Measurements from ENCODE around the gene SEC24A.
"Not testable (repeated sequence)": the region's sequence is repeated elsewhere in the genome, so short reads cannot be mapped to it uniquely, and the experiment has no call there.

The SEC24A gene

GRCh38 chr5:134650660-134651059, 2.1 kb downstream of the SEC24A start:
- DNase-seq = not testable (repeated sequence)

GRCh38 chr5:134651531-134651930, 2.9 kb downstream of the SEC24A start:
- no peak for DNase-seq

DNA sequence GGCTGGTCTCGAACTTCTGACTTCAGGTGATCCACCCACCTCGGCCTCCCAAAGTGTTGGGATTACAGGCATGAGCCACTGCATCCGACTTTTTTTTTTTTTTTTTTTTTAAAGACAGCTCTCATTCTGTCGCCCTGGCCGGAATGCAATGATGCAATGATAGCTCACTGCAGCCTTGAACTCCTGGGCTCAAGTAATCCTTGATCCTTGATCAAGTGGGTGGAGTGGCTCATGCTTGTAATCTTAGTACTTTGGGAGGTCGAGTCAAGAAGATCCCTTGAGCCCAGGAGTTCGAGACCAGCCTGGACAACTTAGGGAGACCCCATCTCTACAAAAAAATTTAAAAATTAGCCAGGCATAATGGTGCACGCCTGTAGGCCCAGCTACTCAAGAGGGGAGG, 8.1 kb downstream of the SEC24A start:
- DNase-seq = no peak

DNA sequence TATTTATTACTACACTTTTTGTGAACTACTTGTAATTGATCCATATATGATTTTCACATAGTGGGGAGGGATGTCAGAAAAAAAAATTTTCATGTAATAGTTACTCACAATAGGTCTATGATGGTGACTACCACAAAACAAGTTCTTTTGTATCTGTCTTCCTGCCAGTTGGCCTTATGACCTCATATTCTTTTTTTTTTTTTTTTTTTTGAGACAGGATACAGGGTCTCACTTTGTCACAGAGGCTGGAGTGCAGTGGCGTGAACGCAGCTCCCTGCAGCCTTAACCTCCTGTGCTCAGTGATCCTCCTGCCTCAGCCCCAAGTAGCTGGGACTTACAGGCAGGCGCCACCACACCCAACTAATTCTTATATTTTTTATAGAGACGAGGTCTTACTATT, 10.9 kb downstream of the SEC24A start:
- DNase-seq = no peak

DNA sequence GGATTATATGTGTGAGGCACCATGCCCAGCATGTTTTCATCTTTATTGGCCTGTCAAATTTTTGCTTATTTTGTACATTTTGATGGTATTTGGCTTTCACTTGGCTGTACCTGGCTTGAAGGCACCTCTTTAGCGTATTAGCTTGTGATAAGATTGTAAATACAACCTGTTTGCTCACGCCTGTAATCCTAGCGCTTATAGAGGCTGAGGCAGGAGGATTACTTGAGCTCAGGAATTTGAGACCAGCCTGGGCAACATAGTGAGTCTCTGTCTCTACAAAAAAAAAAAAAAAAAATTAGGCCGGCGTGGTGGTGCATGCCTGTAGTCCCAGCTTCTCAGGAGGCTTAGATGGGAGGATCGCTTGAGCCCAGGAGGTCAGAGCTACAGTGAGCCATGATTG, 11.3 kb downstream of the SEC24A start:
- no peak for DNase-seq

GRCh38 chr5:134662971-134663370, 14.4 kb downstream of the SEC24A start:
- no peak for DNase-seq

DNA sequence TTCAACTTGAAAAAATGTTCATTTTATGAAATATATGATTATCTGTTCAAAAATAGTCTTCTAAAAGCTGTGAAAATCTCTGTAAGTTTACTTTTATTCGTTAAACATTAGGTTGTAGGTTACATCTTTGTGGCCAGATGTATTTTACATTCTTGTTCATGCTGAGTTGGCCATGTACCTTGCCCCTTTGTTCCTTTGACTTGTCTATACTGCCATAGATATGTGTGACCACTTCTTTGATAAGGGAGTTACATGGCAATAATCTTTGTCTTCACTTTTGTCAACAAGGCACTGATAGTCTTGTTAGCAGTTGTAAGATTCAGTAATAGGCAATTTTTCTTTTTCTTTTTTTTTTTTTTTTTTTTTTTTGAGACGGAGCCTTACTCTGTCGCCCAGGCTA, 15.9 kb downstream of the SEC24A start:
- no peak for DNase-seq

- not testable (repeated sequence) for DNase-seq
Measured at GRCh38 chr5:134673546-134673945, 25.0 kb downstream of the SEC24A start.

GRCh38 chr5:134677357-134677756, 28.8 kb downstream of the SEC24A start:
- not testable (repeated sequence) for DNase-seq

DNA sequence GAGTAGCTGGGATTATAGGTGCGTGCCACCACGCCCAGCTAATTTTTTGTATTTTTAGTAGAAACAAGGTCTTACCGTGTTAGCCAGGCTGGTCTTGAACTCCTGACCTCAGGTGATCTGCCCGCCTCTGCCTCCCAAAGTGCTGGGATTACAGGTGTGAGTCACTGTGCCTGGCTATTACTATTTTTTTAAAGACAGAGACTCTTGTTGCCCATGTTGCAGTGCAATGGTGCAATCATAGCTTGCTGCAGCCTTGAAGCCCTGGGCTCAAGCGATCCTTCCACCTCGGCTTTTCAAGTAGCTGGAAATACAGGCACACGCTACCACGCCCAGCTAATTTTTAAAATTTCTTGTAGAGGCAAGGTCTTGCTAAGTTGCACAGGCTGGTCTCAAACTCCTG, 41.6 kb downstream of the SEC24A start:
- not testable (repeated sequence) for DNase-seq

DNA sequence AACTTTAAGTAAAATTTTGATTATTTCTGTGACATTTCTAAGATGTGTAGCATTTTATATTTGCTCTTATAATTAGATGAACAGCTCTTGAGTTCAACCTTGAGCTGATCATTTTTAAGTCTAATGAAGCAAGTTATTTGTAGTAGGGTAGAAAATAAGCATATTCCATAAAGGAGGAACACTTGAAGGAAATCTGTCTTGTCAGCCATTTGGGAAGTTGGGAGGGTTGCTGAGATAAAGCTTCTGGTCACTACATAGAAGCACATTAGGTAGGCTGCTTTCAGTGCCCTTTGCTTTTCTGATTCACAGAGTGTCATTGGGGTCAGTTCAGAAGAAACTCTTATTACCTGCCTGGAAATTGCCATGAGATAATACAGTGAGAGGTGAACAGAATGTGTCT, 44.1 kb downstream of the SEC24A start:
- DNase-seq = no peak

GRCh38 chr5:134708301-134708700, 59.7 kb downstream of the SEC24A start:
- DNase-seq = no peak

GRCh38 chr5:134714120-134714519, 65.5 kb downstream of the SEC24A start:
- DNase-seq = no peak

GRCh38 chr5:134714541-134714940, 66.0 kb downstream of the SEC24A start:
- DNase-seq = no peak

DNA sequence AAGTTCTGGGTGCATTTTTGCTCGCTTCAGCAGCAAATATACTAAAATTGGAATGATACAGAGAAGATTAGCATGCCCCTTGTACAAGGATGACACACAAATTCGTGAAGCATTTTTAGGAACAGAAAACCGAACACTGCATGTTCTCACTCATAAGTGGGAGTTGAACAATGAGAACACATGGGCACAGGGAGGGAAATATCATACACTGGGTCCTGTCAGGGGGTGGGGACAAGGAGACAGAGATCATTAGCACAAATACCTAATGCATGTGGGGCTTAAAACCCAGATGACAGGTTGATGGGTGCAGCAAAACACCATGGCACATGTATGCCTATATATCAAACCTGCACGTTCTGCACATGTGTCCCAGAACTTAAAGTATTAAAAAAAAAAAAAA, 66.9 kb downstream of the SEC24A start:
- not testable (repeated sequence) for DNase-seq

GRCh38 chr5:134724872-134725271, 76.3 kb downstream of the SEC24A start:
- DNase-seq = no peak

DNA sequence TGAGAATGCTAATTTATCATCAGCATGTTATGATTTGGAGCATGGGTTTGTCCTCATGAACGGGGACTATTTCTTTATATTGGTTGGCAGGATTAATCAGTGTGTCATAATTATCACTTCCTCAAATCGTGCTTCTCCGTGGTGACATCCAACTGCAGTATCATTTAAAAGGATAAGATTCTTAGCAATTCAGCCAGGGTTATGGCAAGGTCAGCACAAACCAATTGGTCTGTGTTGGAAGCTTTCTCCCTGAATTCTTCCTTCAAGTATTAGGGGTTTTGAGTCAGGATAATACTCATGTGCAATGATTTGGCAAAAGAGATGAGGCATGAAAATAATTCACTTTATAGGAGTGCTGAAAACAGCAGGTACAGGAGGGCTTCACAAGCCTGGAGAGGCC, 84.2 kb downstream of the SEC24A start:
- DNase-seq = no peak

GRCh38 chr5:134735243-134735642, 86.7 kb downstream of the SEC24A start:
- DNase-seq = no peak

- no peak for DNase-seq
Measured at GRCh38 chr5:134736173-134736812, 87.7 kb downstream of the SEC24A start.

- DNase-seq = peak; percentile 69 to 96 (median 93)
Measured at GRCh38 chr5:134738133-134738962, 89.8 kb downstream of the SEC24A start, which contains the start of gene CAMLG. TSS of gene CAMLG (plus strand) at chr5:134738548. CDS start at chr5:134738621, 73 bp downstream.

DNA sequence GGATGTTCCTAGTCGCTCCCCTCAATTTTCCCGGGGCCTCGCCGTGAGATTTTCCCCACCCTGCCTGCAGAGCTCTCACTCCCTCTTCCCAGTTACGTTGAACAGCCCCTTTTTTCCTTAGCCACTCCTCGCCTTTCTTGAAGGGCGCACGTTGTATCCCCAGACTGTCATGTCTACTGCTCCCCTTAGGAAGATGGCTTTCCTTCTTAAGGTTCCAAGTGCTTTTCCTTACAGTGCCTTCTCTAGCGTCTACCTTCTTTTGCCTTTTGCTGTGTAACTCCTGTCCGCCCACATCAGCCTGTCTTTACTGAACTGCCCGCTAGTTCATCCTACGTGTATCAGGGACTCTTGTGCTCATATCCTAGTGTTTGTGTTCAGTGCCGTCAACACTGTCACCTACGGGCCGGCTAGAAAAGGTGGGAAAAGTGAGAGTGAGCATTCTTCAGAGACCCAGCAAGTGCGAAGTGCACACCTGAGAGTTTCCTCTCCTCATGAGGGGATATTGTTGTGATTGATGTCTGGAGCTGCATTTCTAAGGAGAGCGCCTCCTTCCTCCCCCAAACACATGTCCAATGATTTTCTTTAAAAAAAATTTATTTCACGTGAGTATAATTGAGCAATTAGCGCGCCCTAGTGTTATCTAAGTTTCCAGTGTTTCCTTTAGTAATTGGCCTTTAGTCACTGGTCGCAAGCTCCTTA, 90.5 kb downstream of the SEC24A start:
- DNase-seq = peak in 6 of 14 donors; percentile 8 to 38 (median 31)

DNA sequence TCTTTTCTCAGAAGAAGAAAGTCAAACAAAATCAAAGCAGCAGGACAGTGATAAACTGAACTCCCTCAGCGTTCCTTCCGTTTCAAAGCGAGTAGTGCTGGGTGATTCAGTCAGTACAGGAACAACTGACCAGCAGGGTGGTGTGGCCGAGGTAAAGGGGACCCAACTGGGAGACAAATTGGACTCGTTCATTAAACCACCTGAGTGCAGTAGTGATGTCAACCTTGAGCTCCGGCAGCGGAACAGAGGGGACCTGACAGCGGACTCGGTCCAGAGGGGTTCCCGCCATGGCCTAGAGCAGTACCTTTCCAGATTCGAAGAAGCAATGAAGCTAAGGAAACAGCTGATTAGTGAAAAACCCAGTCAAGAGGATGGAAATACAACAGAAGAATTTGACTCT, 92.5 kb downstream of the SEC24A start:
- DNase-seq = no peak

- DNase-seq = no peak
Measured at GRCh38 chr5:134742134-134742533, 93.5 kb downstream of the SEC24A start.
